H1 (cell line): ENCODE measurements around the gene EGFR. TPM values are rescaled to one million over a fixed set of nuclear protein-coding genes. Genes with fewer than 3 reads are reported as not detected.

Experiments used
- CTCF ChIA-PET: fragments of 300-600 bp; sonication (Branson Sonifier 250); formaldehyde crosslinking; loops from one replicate; lab custom pipeline; 2021; ENCODE audit not compliant: partially characterized antibody; lab: Charles Lee
- POLR2A ChIA-PET: fragments of 300-600 bp; sonication (Branson Sonifier 250); formaldehyde crosslinking; loops from one replicate; lab custom pipeline; 2021; ENCODE audit warnings: inconsistent platforms; ENCODE audit not compliant: partially characterized antibody; lab: Charles Lee
- DNase-seq, 2 experiments: peaks; one replicate each; pipeline versions ENCODE4 v3.0.0 to v3.0.0-alpha.2; 2010 to 2022; ENCODE audit warnings: low spot score in 2 of 2, low read depth in 1 of 2, mixed read lengths in 1 of 2
- FAIRE-seq: peaks from 2 replicates; lab custom pipeline; 2011; peaks lifted over from hg19 to GRCh38; lab: Jason Lieb, UNC
- H2AFZ ChIP-seq: 2 replicates; pipeline ENCODE4 v1.8.1; 2012; ENCODE audit warnings: low read length, inconsistent platforms
- H2AK5ac ChIP-seq: 2 replicates; pipeline ENCODE4 v1.6.1; 2013; ENCODE audit warnings: low read depth, low read length
- H2BK120ac ChIP-seq: replicated peaks from 2 replicates; pipeline ENCODE3; 2013; ENCODE audit warnings: low read depth, low read length, inconsistent platforms
- H2BK12ac ChIP-seq: 2 replicates; pipeline ENCODE4 v1.6.1; 2013; ENCODE audit warnings: low read depth, low read length
- H2BK15ac ChIP-seq: 2 replicates; pipeline ENCODE4 v1.6.1; 2013; ENCODE audit warnings: low read length
- H2BK20ac ChIP-seq: 2 replicates; pipeline ENCODE4 v1.6.1; 2013; ENCODE audit warnings: low read length
- H2BK5ac ChIP-seq: 2 replicates; pipeline ENCODE4 v1.6.1; 2013; ENCODE audit warnings: low read depth, low read length
- H3K14ac ChIP-seq: 2 replicates; pipeline ENCODE4 v1.6.1; 2013; ENCODE audit warnings: inconsistent platforms; ENCODE audit not compliant: insufficient read length
- H3K18ac ChIP-seq: 2 replicates; pipeline ENCODE4 v1.6.1; 2013; ENCODE audit warnings: low read length; ENCODE audit errors: extremely low read depth
- H3K23ac ChIP-seq: 2 replicates; pipeline ENCODE4 v1.6.1; 2013; ENCODE audit warnings: inconsistent platforms; ENCODE audit not compliant: insufficient read length
- H3K23me2 ChIP-seq: 2 replicates; pipeline ENCODE4 v1.6.1; 2013; ENCODE audit warnings: low read depth, low read length
- H3K27ac ChIP-seq: 2 replicates; pipeline ENCODE4 v1.6.1; 2011; ENCODE audit warnings: low read depth, low read length, inconsistent platforms
- H3K27me3 ChIP-seq, 4 experiments: replicated peaks in 1 of 4; 1 replicate in 1 of 4; 2 replicates in 3 of 4; pipeline versions ENCODE4 v1.6.1 to v1.8.1; 2011 to 2013; ENCODE audit warnings: low read length in 3 of 4, mild to moderate bottlenecking in 3 of 4, inconsistent platforms in 2 of 4, mixed read lengths in 2 of 4, moderate library complexity in 1 of 4; ENCODE audit not compliant: control insufficient read depth in 3 of 4, insufficient read depth in 3 of 4; ENCODE audit errors: extremely low read depth in 1 of 4
- H3K36me3 ChIP-seq, 4 experiments: 2 replicates each; pipeline versions ENCODE4 v1.6.1 to v1.8.1; 2011 to 2013; ENCODE audit warnings: mild to moderate bottlenecking in 4 of 4, low read length in 3 of 4, moderate library complexity in 2 of 4, control low read depth in 1 of 4, inconsistent platforms in 1 of 4; ENCODE audit not compliant: insufficient read depth in 4 of 4, control insufficient read depth in 2 of 4
- H3K4ac ChIP-seq: replicated peaks from 2 replicates; pipeline ENCODE3; 2013; ENCODE audit warnings: low read length, low read depth, mixed read lengths, inconsistent platforms; ENCODE audit not compliant: insufficient read length
- H3K4me1 ChIP-seq, 4 experiments: replicated peaks in 1 of 4; 1 replicate in 1 of 4; 2 replicates in 3 of 4; pipeline versions ENCODE4 v1.6.1 to v1.8.1; 2011 to 2013; ENCODE audit warnings: low read length in 3 of 4, inconsistent platforms in 2 of 4, mixed read lengths in 1 of 4; ENCODE audit not compliant: insufficient read depth in 4 of 4, control insufficient read depth in 3 of 4
- H3K4me2 ChIP-seq, 2 experiments: 2 replicates each; pipeline versions ENCODE4 v1.6.1 to v1.8.1; 2011 to 2013; ENCODE audit warnings: low read depth in 2 of 2, low read length in 2 of 2, control low read depth in 1 of 2, inconsistent platforms in 1 of 2, mild to moderate bottlenecking in 1 of 2; ENCODE audit not compliant: insufficient read depth in 1 of 2
- H3K4me3 ChIP-seq, 4 experiments: fragments of 200-600, 300-600 bp in 1 of 4; sonication (generic), shearing (Covaris generic), sonication (Bioruptor Twin) in 1 of 4; 2 replicates each; pipeline versions ENCODE4 v1.5.1 to v1.8.1; 2011 to 2016; ENCODE audit warnings: low read length in 4 of 4, low read depth in 3 of 4, control low read depth in 2 of 4, inconsistent platforms in 2 of 4, mild to moderate bottlenecking in 2 of 4, mixed read lengths in 1 of 4, moderate library complexity in 1 of 4; ENCODE audit not compliant: insufficient read depth in 2 of 4; ENCODE audit errors: extremely low read depth in 1 of 4
- H3K56ac ChIP-seq: replicated peaks from 2 replicates; pipeline ENCODE3; 2013; ENCODE audit warnings: low read depth, mild to moderate bottlenecking, mixed read lengths, low read length, inconsistent platforms; ENCODE audit not compliant: insufficient read length
- H3K79me1 ChIP-seq: 2 replicates; pipeline ENCODE4 v1.6.1; 2013; ENCODE audit warnings: low read depth, low read length, control low read depth
- H3K79me2 ChIP-seq, 2 experiments: 2 replicates each; pipeline versions ENCODE4 v1.6.1 to v1.8.1; 2012 to 2013; ENCODE audit warnings: low read length in 2 of 2, mild to moderate bottlenecking in 2 of 2, inconsistent platforms in 1 of 2; ENCODE audit not compliant: insufficient read depth in 2 of 2, control insufficient read depth in 1 of 2
- H3K9ac ChIP-seq, 4 experiments: replicated peaks in 1 of 4; 1 replicate in 1 of 4; 2 replicates in 3 of 4; pipeline versions ENCODE4 v1.6.1 to v1.8.1; 2011 to 2013; ENCODE audit warnings: low read depth in 3 of 4, low read length in 3 of 4, control low read depth in 2 of 4, mild to moderate bottlenecking in 2 of 4, moderate library complexity in 2 of 4, inconsistent platforms in 1 of 4; ENCODE audit errors: extremely low read depth in 1 of 4
- H3K9me3 ChIP-seq, 2 experiments: 2 replicates each; pipeline versions ENCODE4 v1.6.1 to v1.8.1; 2012 to 2013; ENCODE audit warnings: mild to moderate bottlenecking in 2 of 2, moderate library complexity in 2 of 2, control low read depth in 1 of 2, inconsistent platforms in 1 of 2, low read depth in 1 of 2, low read length in 1 of 2, mixed read lengths in 1 of 2; ENCODE audit not compliant: insufficient read depth in 2 of 2
- H4K20me1 ChIP-seq, 2 experiments: replicated peaks in 1 of 2; 2 replicates each; pipeline versions ENCODE3 to v1.8.1; 2011 to 2013; ENCODE audit warnings: inconsistent platforms in 2 of 2, low read length in 2 of 2, mild to moderate bottlenecking in 1 of 2; ENCODE audit not compliant: insufficient read depth in 2 of 2, control insufficient read depth in 1 of 2
- H4K5ac ChIP-seq: 2 replicates; pipeline ENCODE4 v1.6.1; 2013; ENCODE audit warnings: low read length, low read depth, mixed read lengths, inconsistent platforms; ENCODE audit not compliant: insufficient read length
- H4K8ac ChIP-seq: 2 replicates; pipeline ENCODE4 v1.8.0; 2013; ENCODE audit warnings: mild to moderate bottlenecking, moderate library complexity, low read length, inconsistent platforms; ENCODE audit not compliant: insufficient read depth; ENCODE audit errors: extremely low read depth
- H4K91ac ChIP-seq: replicated peaks from 2 replicates; pipeline ENCODE3; 2013; ENCODE audit warnings: low read length, mixed read lengths, inconsistent platforms; ENCODE audit not compliant: insufficient read length
- FOSL1 ChIP-seq: IDR thresholded peaks from 2 replicates; pipeline ENCODE4 v1.6.1; 2011; ENCODE audit warnings: mild to moderate bottlenecking, low read depth, low read length, moderate library complexity; ENCODE audit not compliant: insufficient read depth
- GABPA ChIP-seq: IDR thresholded peaks from 2 replicates; pipeline ENCODE4 v1.6.1; 2011; ENCODE audit warnings: mild to moderate bottlenecking, low read length, moderate library complexity, borderline replicate concordance; ENCODE audit not compliant: insufficient read depth
- KDM4A ChIP-seq: IDR thresholded peaks from one replicate; pipeline ENCODE4 v1.7.1; 2012; ENCODE audit warnings: low read depth, mild to moderate bottlenecking, moderate library complexity, low read length, inconsistent platforms; ENCODE audit not compliant: severe bottlenecking
- RFX5 ChIP-seq: IDR thresholded peaks from 2 replicates; pipeline ENCODE4 v1.6.1; 2011; ENCODE audit warnings: low read depth, low read length, improper control_type of control experiment, borderline replicate concordance
- WGBS, 2 experiments: shearing (Covaris generic) in 1 of 2; methylation state at CpG; one replicate each; pipeline versions ENCODE4 v1.1.6 to v1.1.7; 2013 to 2015; ENCODE audit warnings: low lambda C conversion rate in 2 of 2, mixed read lengths in 2 of 2, inconsistent platforms in 1 of 2, low coverage in 1 of 2, missing lambda C conversion rate in 1 of 2; ENCODE audit not compliant: insufficient replicate concordance in 2 of 2, insufficient coverage in 1 of 2, insufficient read length in 1 of 2; ENCODE audit errors: extremely low coverage in 1 of 2, missing lambda C conversion rate in 1 of 2; 5-methylcytosine and 5-hydroxymethylcytosine counted together
- polyA plus RNA-seq, 7 experiments: library from polyadenylated mRNA; depleted of rRNA in 3 of 7; stranded (reverse) in 5 of 7; unstranded in 2 of 7; fragments of >200 nt in 5 of 7; fragments of 200-250 nt in 2 of 7; gene quantifications; 1 replicate in 5 of 7; 2 replicates in 1 of 7; 4 replicates in 1 of 7; pipeline versions ENCODE4 v1.2.1 to v1.2.3, GENCODE V29; 2011 to 2013; ENCODE audit warnings: missing spikeins in 2 of 7, mixed read lengths in 2 of 7
- total RNA-seq: library from RNA; stranded (reverse); fragmentation: NEBNext Ultra II Directional; extraction: Animal tissue kit (Norgen Biotek cat#: 25700); gene quantifications from 2 replicates; pipeline ENCODE4 v1.2.1, GENCODE V29; 2021

EGFR gene
- total and polyA plus RNA-seq, 2 of the 8 experiments (the other 6 are each of a cell fraction or from before 2014, with no cell fraction given): 1.9 to 5.8 TPM

DNA sequence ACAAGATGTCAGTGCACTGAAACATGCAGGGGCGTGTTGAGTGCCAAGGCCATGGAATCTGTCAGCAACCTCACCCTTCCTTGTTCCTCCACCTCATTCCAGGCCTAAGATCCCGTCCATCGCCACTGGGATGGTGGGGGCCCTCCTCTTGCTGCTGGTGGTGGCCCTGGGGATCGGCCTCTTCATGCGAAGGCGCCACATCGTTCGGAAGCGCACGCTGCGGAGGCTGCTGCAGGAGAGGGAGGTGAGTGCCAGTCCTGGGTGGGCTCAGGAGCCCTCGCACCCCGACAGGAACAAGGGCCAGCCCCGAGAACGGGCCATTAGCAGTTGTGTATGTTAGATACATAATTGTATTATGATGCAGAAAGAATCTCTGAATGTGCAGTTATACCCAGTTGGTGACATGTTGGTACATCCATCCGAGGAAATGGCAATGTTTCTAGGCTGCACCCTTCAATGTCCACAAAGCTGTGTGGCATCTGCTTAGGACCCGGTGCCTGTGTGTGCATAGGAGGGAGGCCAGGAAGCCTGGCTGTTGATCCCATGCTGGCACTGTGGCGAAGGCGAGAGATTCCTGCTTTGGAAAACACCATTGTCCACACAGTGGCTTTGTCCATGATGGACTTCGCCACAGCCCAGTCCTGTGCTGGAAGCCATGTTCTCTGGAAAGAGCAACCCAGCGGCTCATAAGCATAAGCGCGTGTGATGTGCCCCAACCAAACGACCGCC lies 154.2 kb downstream of the EGFR start:
- 94% methylated on average over 24 of the region's 25 CpGs; no CpG with 5 or more reads in 1 of the 2 experiments for WGBS, 2 experiments

More for the DNA sequence above, 154.2 kb downstream of the EGFR start:
- Histone ChIP-seq H3K79me2 (no peaks in the 10 kb centered on the region), H2BK15ac (no peak overlapping the region), H4K5ac (no peak overlapping the region), H3K9ac (no peak overlapping the region), H4K20me1 (no peaks in the 10 kb centered on the region), H4K91ac (no peak overlapping the region), H4K8ac (no peak overlapping the region), H3K79me1 (no peaks in the 10 kb centered on the region; the same call in 1 of the 2 replicates), H2BK20ac (no peak overlapping the region), H3K4me2 (no peak overlapping the region), H3K18ac (no peak overlapping the region), H2BK120ac (no peak overlapping the region), H3K23ac (no peak overlapping the region), H2AK5ac (no peak overlapping the region), H3K4me3 (no peak overlapping the region), H3K56ac (no peak overlapping the region), H3K36me3 (no peaks in the 10 kb centered on the region), H2AFZ (no peak overlapping the region), H3K4me1 (no peaks in the 10 kb centered on the region; a peak in 1 of 7 replicates), H3K23me2 (no peaks in the 10 kb centered on the region; the same call in 1 of the 2 replicates), H3K4ac (no peak overlapping the region), H3K27ac (no peak overlapping the region), H2BK12ac (no peak overlapping the region), H3K27me3 (no peaks in the 10 kb centered on the region), H3K9me3 (no peaks in the 10 kb centered on the region), H2BK5ac (no peak overlapping the region; the same call in 1 of the 2 replicates), H3K14ac (no peak overlapping the region)
- POLR2A ChIA-PET: no interaction called here
- TF ChIP-seq KDM4A: no peak
- no peak for TF ChIP-seq GABPA
- no peak for TF ChIP-seq RFX5
- no peak for TF ChIP-seq FOSL1
- DNase-seq (no peak), FAIRE-seq (no peak)
- CTCF ChIA-PET: interaction anchor here (0.6 to 1.7 kb wide), 8 partner anchors 9 to 82 kb away, joined by 3 to 4 read pairs (median 3); no protein-coding TSS in a partner anchor
